Neuron (in vitro differentiated cells): ENCODE results near the gene HOMER1.
A peak's percentile ranks its signal among the peaks of the same experiment; 100 is the strongest.

Source experiments
- H2AFZ ChIP-seq: one replicate; pipeline ENCODE4 v1.6.1; 2013; ENCODE audit warnings: low read depth, mild to moderate bottlenecking, inconsistent platforms, low read length, moderate library complexity
- H3K27me3 ChIP-seq: one replicate; pipeline ENCODE4 v1.6.1; 2013; ENCODE audit warnings: low read length; ENCODE audit not compliant: insufficient read depth
- H3K36me3 ChIP-seq: one replicate; pipeline ENCODE4 v1.6.1; 2013; ENCODE audit warnings: low read length; ENCODE audit not compliant: insufficient read depth
- H3K4me1 ChIP-seq: one replicate; pipeline ENCODE4 v1.6.1; 2013; ENCODE audit warnings: low read length; ENCODE audit not compliant: insufficient read depth
- H3K4me3 ChIP-seq: 2 replicates; pipeline ENCODE4 v1.5.1; 2013; ENCODE audit warnings: mild to moderate bottlenecking, low read length, moderate library complexity
- H3K9me3 ChIP-seq: one replicate; pipeline ENCODE4 v1.6.1; 2013; ENCODE audit warnings: low read length

The HOMER1 gene

GRCh38 chr5:79512471-79513307 lies 1.2 kb downstream of the HOMER1 start:
- H3K4me1 ChIP-seq = peaks cover 29% of the 10 kb centered on the region
- peak overlapping the region; percentile 77 for H3K4me3 ChIP-seq
- peak overlapping the region; percentile 81 for H2AFZ ChIP-seq
- H3K9me3 ChIP-seq = no peaks in the 10 kb centered on the region
- H3K36me3 ChIP-seq = no peaks in the 10 kb centered on the region
- no peaks in the 10 kb centered on the region for H3K27me3 ChIP-seq

GRCh38 chr5:79512049-79512448 lies 1.9 kb downstream of the HOMER1 start:
- peak overlapping the region; percentile 77 for H3K4me3 ChIP-seq
- H3K9me3 ChIP-seq = no peaks in the 10 kb centered on the region
- peaks cover 28% of the 10 kb centered on the region for H3K4me1 ChIP-seq
- H3K36me3 ChIP-seq = no peaks in the 10 kb centered on the region
- H3K27me3 ChIP-seq = no peaks in the 10 kb centered on the region
- H2AFZ ChIP-seq = peak overlapping the region; percentile 81

GRCh38 chr5:79510638-79511037 lies 3.3 kb downstream of the HOMER1 start:
- Histone ChIP-seq H3K36me3 (no peaks in the 10 kb centered on the region), H3K27me3 (no peaks in the 10 kb centered on the region), H3K4me1 (peaks cover 26% of the 10 kb centered on the region), H3K9me3 (no peaks in the 10 kb centered on the region), H3K4me3 (peak overlapping the region; percentile 77), H2AFZ (no peak overlapping the region)

- Histone ChIP-seq H3K4me1 (peaks cover 26% of the 10 kb centered on the region), H3K27me3 (no peaks in the 10 kb centered on the region), H3K9me3 (no peaks in the 10 kb centered on the region), H3K36me3 (no peaks in the 10 kb centered on the region), H2AFZ (no peak overlapping the region), H3K4me3 (no peak overlapping the region)
These were observed 4.6 kb downstream of the HOMER1 start for GRCh38 chr5:79509244-79509885.

- H3K4me3 ChIP-seq = no peak overlapping the region
- no peak overlapping the region for H2AFZ ChIP-seq
- H3K4me1 ChIP-seq = peaks cover 26% of the 10 kb centered on the region
- no peaks in the 10 kb centered on the region for H3K9me3 ChIP-seq
- H3K27me3 ChIP-seq = no peaks in the 10 kb centered on the region
- no peaks in the 10 kb centered on the region for H3K36me3 ChIP-seq
These were observed 5.1 kb downstream of the HOMER1 start for GRCh38 chr5:79508794-79509193.

GRCh38 chr5:79508354-79508753 lies 5.6 kb downstream of the HOMER1 start:
- no peaks in the 10 kb centered on the region for H3K36me3 ChIP-seq
- no peak overlapping the region for H3K4me3 ChIP-seq
- H3K4me1 ChIP-seq = peaks cover 26% of the 10 kb centered on the region
- H3K9me3 ChIP-seq = no peaks in the 10 kb centered on the region
- H2AFZ ChIP-seq = no peak overlapping the region
- no peaks in the 10 kb centered on the region for H3K27me3 ChIP-seq

- Histone ChIP-seq H3K4me3 (no peak overlapping the region), H3K9me3 (no peaks in the 10 kb centered on the region), H3K36me3 (no peaks in the 10 kb centered on the region), H3K27me3 (no peaks in the 10 kb centered on the region), H3K4me1 (peaks cover 26% of the 10 kb centered on the region), H2AFZ (no peak overlapping the region)
These were observed 6.4 kb downstream of the HOMER1 start for GRCh38 chr5:79507251-79508205.

- Histone ChIP-seq H3K36me3 (no peaks in the 10 kb centered on the region), H3K4me3 (no peak overlapping the region), H3K27me3 (no peaks in the 10 kb centered on the region), H3K9me3 (no peaks in the 10 kb centered on the region), H3K4me1 (peaks cover 10% of the 10 kb centered on the region), H2AFZ (no peak overlapping the region)
These were observed 8.8 kb downstream of the HOMER1 start for GRCh38 chr5:79505138-79505537.

GRCh38 chr5:79503794-79504495 lies 10.0 kb downstream of the HOMER1 start:
- Histone ChIP-seq H3K27me3 (no peaks in the 10 kb centered on the region), H3K4me1 (peaks cover 6% of the 10 kb centered on the region), H3K36me3 (no peaks in the 10 kb centered on the region), H3K9me3 (no peaks in the 10 kb centered on the region), H2AFZ (no peak overlapping the region), H3K4me3 (no peak overlapping the region)

- Histone ChIP-seq H3K4me3 (no peak overlapping the region), H3K9me3 (no peaks in the 10 kb centered on the region), H3K36me3 (no peaks in the 10 kb centered on the region), H3K27me3 (no peaks in the 10 kb centered on the region), H3K4me1 (no peaks in the 10 kb centered on the region), H2AFZ (no peak overlapping the region)
These were observed 14.2 kb downstream of the HOMER1 start for GRCh38 chr5:79499640-79500273.

- Histone ChIP-seq H3K9me3 (no peaks in the 10 kb centered on the region), H2AFZ (no peak overlapping the region), H3K4me3 (no peak overlapping the region), H3K4me1 (no peaks in the 10 kb centered on the region), H3K36me3 (no peaks in the 10 kb centered on the region), H3K27me3 (no peaks in the 10 kb centered on the region)
These were observed 18.6 kb downstream of the HOMER1 start for GRCh38 chr5:79495311-79495710.
